IPS-15b (cell line): ENCODE data around the gene KCNE1.
"Not testable (repeated sequence)": the region's sequence is repeated elsewhere in the genome, so short reads cannot be mapped to it uniquely, and the experiment has no call there.

Experiments
- H3K27me3 ChIP-seq: one replicate; pipeline ENCODE4 v1.6.1; 2013; ENCODE audit warnings: low read length; ENCODE audit not compliant: control insufficient read depth, insufficient read depth
- H3K36me3 ChIP-seq: one replicate; pipeline ENCODE4 v1.6.1; 2013; ENCODE audit warnings: low read length; ENCODE audit not compliant: control insufficient read depth, insufficient read depth
- H3K4me1 ChIP-seq: one replicate; pipeline ENCODE4 v1.6.1; 2013; ENCODE audit warnings: mild to moderate bottlenecking, low read length; ENCODE audit not compliant: control insufficient read depth, insufficient read depth
- H3K4me3 ChIP-seq: one replicate; pipeline ENCODE4 v1.5.1; 2013; ENCODE audit warnings: low read depth, low read length
- H3K9ac ChIP-seq: one replicate; pipeline ENCODE4 v1.6.1; 2013; ENCODE audit warnings: low read depth, mild to moderate bottlenecking, low read length
- H3K9me3 ChIP-seq: one replicate; pipeline ENCODE4 v1.6.1; 2013; ENCODE audit warnings: mild to moderate bottlenecking, low read length; ENCODE audit not compliant: control insufficient read depth, insufficient read depth

The KCNE1 gene

DNA sequence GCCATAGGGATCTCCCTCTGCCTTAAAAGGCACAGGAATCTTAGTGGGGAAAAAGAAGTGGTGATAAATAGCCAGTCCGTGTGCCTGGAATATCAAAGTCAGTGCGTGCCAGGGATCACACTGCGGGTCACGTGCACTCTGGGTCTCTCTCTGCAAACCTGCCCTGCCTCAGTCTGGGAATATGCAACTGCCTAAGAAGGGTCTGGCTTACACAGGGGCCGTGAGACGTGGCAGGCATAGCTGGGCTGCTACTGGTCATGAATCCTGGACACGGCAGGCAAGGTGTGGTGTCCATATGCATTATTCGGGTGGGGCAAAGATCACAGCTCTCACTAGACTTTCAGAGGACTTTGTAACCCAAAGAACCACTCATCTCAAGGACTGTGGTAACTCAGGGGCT, 65.0 kb downstream of the KCNE1 start:
- H3K9ac ChIP-seq, H3K9me3 ChIP-seq, H3K27me3 ChIP-seq, H3K4me3 ChIP-seq, H3K36me3 ChIP-seq, H3K4me1 ChIP-seq: not testable (repeated sequence)

DNA sequence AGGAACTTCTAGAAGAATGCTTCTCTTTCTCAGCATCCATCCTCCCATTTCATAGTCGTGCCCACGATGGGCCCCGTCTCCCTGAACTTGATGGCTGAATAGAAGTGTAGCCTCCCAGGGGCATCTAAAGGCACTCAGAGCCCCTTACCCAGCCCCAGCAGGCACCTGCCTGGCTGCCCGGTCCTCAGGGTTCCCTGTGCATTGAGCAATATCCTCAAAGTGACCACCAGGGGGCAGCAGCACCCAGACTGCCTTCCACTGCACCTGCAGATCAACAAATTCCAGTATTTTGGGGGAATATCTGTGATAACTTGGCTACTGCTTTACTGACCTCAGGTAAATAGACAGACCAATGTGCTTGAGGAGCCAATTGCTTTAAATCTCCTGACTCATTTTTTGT, 68.5 kb downstream of the KCNE1 start:
- H3K36me3 ChIP-seq, H3K27me3 ChIP-seq, H3K9me3 ChIP-seq, H3K9ac ChIP-seq, H3K4me1 ChIP-seq, H3K4me3 ChIP-seq: not testable (repeated sequence)

DNA sequence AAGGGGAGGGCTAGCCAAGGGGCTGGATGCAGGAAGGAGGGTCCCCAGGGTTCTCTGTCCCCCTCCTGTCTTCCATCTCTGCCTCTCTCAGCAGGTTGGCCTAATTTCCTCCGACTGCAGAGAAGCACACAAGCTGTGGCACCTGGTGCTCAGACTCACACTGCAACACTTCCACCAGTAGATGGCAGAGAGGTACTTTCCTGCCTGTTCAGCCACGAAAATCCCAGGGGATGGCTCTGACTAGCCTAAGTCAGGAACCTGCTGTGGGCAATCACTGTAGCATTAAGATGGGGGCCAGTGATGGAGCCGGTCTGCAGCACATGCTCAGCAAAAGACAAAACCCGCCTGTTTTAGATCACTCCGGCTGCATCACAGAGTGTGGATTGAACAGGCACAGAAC, 82.3 kb downstream of the KCNE1 start:
- H3K9ac ChIP-seq, H3K9me3 ChIP-seq, H3K4me3 ChIP-seq, H3K4me1 ChIP-seq, H3K36me3 ChIP-seq, H3K27me3 ChIP-seq: not testable (repeated sequence)

DNA sequence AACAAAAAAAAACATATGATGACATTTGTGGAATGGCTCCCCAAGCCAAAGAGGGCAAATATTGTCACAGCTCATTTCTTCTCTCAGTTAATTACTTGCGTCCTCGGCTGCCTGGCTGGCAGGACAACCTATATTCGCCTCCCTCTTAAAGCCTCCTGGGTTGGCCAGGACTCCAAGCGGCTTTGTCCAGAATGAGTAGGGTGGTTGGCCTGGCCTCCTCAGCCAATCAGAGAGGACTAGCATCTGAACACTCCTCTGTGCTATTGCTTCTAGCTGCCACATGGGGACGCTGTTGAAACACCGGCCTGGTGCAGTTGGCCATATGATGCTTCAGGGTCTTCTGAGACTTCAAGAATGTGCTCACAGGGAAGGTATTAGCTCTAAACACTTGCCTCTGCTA, 83.6 kb downstream of the KCNE1 start:
- not testable (repeated sequence) for H3K9me3 ChIP-seq, H3K27me3 ChIP-seq, H3K9ac ChIP-seq, H3K36me3 ChIP-seq, H3K4me3 ChIP-seq, H3K4me1 ChIP-seq

DNA sequence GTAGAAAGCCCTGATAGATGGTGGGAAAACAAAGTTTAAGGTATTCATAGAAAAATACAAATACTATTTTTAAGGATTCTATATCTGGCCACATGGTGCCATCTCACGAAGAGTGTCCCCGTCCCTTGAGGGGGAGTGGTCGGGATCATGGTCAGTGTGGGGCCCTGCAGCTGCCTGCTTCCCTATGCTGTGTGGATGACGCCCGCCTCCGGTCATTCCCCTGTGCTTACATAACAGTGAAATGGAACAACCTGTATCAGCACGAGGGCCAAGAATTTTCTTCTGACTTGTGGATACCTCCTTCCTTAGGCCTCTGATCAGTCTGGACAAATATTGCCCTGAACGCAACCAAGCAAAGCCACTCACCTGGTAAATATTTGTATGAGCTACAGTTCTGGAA, 84.7 kb downstream of the KCNE1 start:
- not testable (repeated sequence) for H3K9me3 ChIP-seq, H3K4me3 ChIP-seq, H3K36me3 ChIP-seq, H3K27me3 ChIP-seq, H3K4me1 ChIP-seq, H3K9ac ChIP-seq

DNA sequence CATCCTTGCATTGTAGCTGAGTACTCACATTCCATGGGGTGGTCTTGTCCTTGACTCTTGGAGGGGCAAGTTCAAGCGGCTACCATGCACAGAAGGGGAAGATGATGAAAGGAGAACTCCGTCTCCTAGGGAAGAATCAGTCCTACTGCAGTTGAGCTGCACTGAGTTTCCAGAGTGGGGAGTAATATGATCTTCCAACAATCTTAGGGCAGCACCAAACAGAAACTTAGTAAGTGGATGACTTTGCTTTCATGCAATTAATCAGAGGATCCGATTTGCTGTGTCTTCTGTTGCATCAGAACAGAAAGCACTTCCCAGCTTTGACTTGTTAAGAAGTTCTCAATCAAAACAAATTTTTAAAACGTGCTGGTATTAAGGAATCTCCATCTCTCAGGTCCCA, 88.2 kb downstream of the KCNE1 start, which contains the start of gene SMIM34:
Gene SMIM34 (minus strand): TSS at position 147 of the 400 bp plus-strand sequence. CDS start 112 bp downstream, at position 35.
- not testable (repeated sequence) for H3K9me3 ChIP-seq, H3K36me3 ChIP-seq, H3K4me1 ChIP-seq, H3K27me3 ChIP-seq, H3K4me3 ChIP-seq, H3K9ac ChIP-seq

DNA sequence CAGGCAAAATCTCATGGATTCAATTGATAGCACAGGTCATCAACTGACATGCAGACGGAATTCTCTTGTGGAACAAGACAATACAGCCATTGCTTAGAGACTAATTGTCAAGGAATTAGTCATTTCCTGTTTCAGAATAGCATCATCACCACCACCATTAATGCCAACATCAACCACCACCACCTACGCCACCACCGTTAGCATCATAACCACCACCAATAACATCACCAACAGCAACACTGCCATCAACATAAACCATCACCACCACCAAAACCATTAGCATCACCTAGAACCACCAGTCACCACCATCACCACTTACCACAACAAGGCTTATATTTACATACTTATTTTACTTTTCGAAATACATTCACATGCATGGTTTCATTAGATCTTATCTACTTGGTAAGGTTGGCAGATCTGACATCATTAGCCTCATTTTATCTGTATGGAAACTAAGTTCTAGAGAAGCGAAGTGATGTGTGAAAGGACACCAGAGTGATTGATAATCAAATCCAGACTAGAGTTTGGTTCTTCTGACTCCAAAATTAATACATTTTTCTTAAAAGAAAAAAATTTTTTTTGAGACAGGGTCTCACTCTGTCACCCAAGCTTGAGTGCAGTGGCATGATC, 94.4 kb downstream of the KCNE1 start:
- not testable (repeated sequence) for H3K9me3 ChIP-seq, H3K27me3 ChIP-seq, H3K36me3 ChIP-seq, H3K4me1 ChIP-seq, H3K4me3 ChIP-seq, H3K9ac ChIP-seq

DNA sequence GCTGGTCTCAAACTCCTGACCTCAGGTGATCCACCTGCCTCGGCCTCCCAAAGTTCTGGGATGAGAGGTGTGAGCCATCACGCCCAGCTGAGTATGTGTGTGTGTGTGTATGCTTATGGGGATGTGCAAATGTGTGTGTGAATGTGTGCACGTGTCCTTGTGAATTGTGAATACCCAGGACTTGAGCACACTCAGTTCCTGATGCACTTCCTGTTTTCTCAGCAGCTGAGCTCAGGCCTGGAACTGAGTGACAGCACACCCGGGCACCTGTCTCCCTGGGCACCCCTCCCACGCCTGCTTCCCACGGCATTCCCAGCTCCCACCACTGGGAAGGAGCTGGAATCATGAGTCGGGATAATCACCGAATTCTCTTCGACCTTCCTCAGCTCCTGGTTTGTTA, 104.7 kb downstream of the KCNE1 start:
- H3K27me3 ChIP-seq, H3K9me3 ChIP-seq, H3K4me3 ChIP-seq, H3K4me1 ChIP-seq, H3K36me3 ChIP-seq, H3K9ac ChIP-seq: not testable (repeated sequence)

DNA sequence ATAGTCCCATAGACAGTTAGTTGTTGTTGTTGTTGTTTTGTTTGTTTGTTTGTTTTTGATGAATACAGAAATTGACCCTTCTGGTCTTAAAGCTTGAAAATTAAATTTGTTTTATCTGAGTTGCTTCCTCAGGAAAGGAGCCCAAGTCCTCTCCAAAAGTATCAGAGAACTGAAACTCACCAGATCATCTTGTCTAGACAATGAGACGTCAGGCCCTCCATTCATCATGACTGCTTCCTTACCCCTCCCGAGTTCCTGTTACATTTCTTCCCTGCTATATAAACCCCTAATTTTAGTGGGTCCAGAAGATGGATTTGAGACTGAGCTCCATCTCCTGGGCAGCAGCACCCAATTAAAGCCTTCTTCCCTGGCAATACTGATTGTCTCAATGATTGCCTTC, 105.3 kb downstream of the KCNE1 start:
- not testable (repeated sequence) for H3K4me1 ChIP-seq, H3K36me3 ChIP-seq, H3K27me3 ChIP-seq, H3K4me3 ChIP-seq, H3K9ac ChIP-seq, H3K9me3 ChIP-seq

DNA sequence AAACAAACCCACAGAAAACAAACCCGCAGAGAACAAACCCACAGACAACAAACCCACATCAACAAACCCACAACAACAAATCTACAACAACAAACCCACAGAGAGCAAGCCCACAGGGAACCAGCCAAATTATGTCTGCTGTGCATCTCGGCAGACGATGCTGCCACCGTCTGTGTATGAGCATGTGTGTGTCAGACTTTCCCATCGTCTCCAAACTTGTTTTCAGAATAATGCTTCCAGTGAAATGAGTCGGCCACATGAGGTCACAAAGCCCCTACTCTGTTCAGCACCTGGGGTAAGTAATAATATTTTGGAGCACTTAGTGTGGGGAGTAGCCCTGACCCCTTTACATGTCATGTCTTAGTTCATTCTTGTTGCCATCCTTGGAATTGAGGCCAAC, 105.9 kb downstream of the KCNE1 start:
- not testable (repeated sequence) for H3K9ac ChIP-seq

DNA sequence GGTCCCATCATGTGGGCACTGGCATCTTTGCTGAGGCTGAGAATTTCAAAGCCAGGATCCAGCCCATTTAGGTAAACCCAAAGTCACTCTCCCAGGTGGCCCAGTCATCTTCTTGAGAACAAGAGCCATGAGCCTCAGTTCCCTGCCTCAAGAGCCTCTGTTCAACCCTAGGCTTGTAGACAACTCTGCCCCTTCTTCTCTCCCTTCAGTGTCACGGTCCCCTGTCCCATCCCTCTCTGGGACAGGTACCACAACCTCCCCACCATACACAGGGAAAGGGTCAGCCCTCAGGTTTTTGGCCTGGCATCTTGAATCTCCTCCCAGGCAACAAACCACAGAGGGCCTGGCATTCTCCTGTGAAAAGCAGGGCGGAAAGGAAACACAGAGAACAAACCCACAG, 106.3 kb downstream of the KCNE1 start:
- H3K27me3 ChIP-seq, H3K4me1 ChIP-seq, H3K9me3 ChIP-seq, H3K4me3 ChIP-seq, H3K36me3 ChIP-seq, H3K9ac ChIP-seq: not testable (repeated sequence)

More for the DNA sequence above, 105.9 kb downstream of the KCNE1 start:
- not testable (repeated sequence) for H3K9me3 ChIP-seq, H3K36me3 ChIP-seq, H3K27me3 ChIP-seq, H3K4me3 ChIP-seq, H3K4me1 ChIP-seq

DNA sequence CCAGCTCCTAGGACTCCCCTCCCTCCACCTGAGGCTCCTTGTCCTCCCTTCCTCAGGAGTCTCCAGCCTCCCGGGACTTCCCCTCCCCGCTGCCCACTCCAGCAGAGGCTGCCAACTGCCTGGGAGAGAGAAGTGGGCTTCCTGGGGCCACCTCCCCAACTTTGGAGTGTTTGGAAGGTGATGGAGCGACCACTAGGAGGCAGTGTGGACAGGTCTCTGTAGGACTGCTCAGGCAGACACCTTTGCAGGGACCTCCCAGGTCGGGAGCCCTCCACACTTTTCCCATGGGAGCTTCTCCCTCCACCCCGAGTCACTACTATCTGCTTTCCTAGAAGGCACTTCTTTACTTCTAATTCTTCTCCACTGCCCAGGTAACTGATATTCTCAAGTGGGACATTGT, 107.3 kb downstream of the KCNE1 start:
- not testable (repeated sequence) for H3K27me3 ChIP-seq

DNA sequence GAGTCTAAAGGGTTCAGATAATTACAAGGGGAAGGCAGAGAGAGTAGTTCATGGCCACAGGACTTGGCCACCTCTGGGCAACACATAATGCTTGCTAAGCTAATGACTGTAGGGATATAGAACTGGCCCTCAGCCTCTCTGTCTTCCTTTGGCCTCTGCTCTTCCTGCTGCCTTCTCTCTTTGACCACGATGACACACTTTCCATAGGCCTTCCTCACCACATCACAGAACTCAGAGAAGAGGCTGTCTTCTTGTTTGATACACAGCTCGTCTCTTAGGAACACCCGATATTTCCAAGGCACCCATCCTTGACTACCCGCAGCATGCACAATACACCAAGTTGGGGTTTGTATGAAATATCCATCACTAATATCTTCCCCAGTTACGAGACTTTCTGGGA, 111.5 kb downstream of the KCNE1 start:
- H3K36me3 ChIP-seq, H3K9ac ChIP-seq, H3K9me3 ChIP-seq, H3K4me3 ChIP-seq, H3K4me1 ChIP-seq, H3K27me3 ChIP-seq: not testable (repeated sequence)

More for the DNA sequence above, 107.3 kb downstream of the KCNE1 start:
- H3K4me1 ChIP-seq, H3K9me3 ChIP-seq, H3K4me3 ChIP-seq, H3K36me3 ChIP-seq, H3K9ac ChIP-seq: not testable (repeated sequence)
